DND-41 (cell line): ENCODE measurements around the gene BMP2K.

Experiments used
- ATAC-seq: fragments of 200-7000 bp; cut with Tn5 transposase; 3 replicates; pipeline ENCODE4 v1.9.1; 2021; ENCODE audit warnings: low read depth; ENCODE audit not compliant: insufficient read depth
- DNase-seq: peaks from one replicate; pipeline ENCODE4 v3.0.0-alpha.2; 2020
- H2AFZ ChIP-seq: 2 replicates; pipeline ENCODE4 v1.6.0; 2012; ENCODE audit warnings: low read depth, low read length
- H3K27ac ChIP-seq: 2 replicates; pipeline ENCODE4 v1.5.1; 2012; ENCODE audit warnings: low read length, inconsistent platforms
- H3K27me3 ChIP-seq: fragments of 200-600 bp; sonication (generic); 2 replicates; pipeline ENCODE4 v1.6.0; 2012; ENCODE audit warnings: low read length, mild to moderate bottlenecking, inconsistent platforms; ENCODE audit not compliant: insufficient read depth, poor library complexity
- H3K36me3 ChIP-seq: 2 replicates; pipeline ENCODE4 v1.5.1; 2012; ENCODE audit warnings: low read length, inconsistent platforms; ENCODE audit not compliant: insufficient read depth
- H3K4me1 ChIP-seq: 2 replicates; pipeline ENCODE4 v1.5.1; 2012; ENCODE audit warnings: mild to moderate bottlenecking, low read length; ENCODE audit not compliant: insufficient read depth
- H3K4me2 ChIP-seq: 2 replicates; pipeline ENCODE4 v1.6.0; 2012; ENCODE audit warnings: mild to moderate bottlenecking, moderate library complexity, low read length, inconsistent platforms; ENCODE audit not compliant: insufficient read depth
- H3K4me3 ChIP-seq, 2 experiments: fragments of 200-600 bp in 1 of 2; shearing (Covaris generic) in 1 of 2; 2 replicates each; pipeline ENCODE4 v1.5.1; 2012 to 2016; ENCODE audit warnings: inconsistent platforms in 2 of 2, low read length in 2 of 2, mild to moderate bottlenecking in 2 of 2, low read depth in 1 of 2, moderate library complexity in 1 of 2
- H3K79me2 ChIP-seq: 2 replicates; pipeline ENCODE4 v1.6.0; 2012; ENCODE audit warnings: low read length, inconsistent platforms; ENCODE audit not compliant: insufficient read depth
- H3K9ac ChIP-seq: 2 replicates; pipeline ENCODE4 v1.6.0; 2012; ENCODE audit warnings: low read depth, mild to moderate bottlenecking, inconsistent platforms, low read length, moderate library complexity
- H3K9me3 ChIP-seq: 2 replicates; pipeline ENCODE4 v1.5.1; 2012; ENCODE audit warnings: low read length, moderate library complexity, mild to moderate bottlenecking, inconsistent platforms; ENCODE audit not compliant: insufficient read depth, severe bottlenecking
- H4K20me1 ChIP-seq: 2 replicates; pipeline ENCODE4 v1.6.0; 2012; ENCODE audit warnings: low read length; ENCODE audit not compliant: insufficient read depth
- EZH2 ChIP-seq: IDR thresholded peaks from 3 replicates; pipeline ENCODE4 v1.6.1; 2012; ENCODE audit warnings: borderline replicate concordance, low read depth, mild to moderate bottlenecking, moderate library complexity, low read length, inconsistent platforms; ENCODE audit not compliant: severe bottlenecking
- TF ChIP-seq, protein P1 (sequence below): IDR thresholded peaks from 2 replicates; pipeline ENCODE4 v1.5.1; 2012; ENCODE audit warnings: borderline replicate concordance, low read length, moderate library complexity, mild to moderate bottlenecking; ENCODE audit not compliant: poor library complexity, severe bottlenecking; ENCODE audit errors: extremely low read depth

Gene BMP2K

GRCh38 chr4:78845472-78845871 lies 69.3 kb downstream of the BMP2K start:
- no peak for DNase-seq
- Histone ChIP-seq H3K4me3 (no peak overlapping the region), H3K9ac (no peak overlapping the region), H3K36me3 (peaks cover 8% of the 10 kb centered on the region; the same call in 1 of the 2 replicates), H4K20me1 (no peaks in the 10 kb centered on the region), H3K27me3 (no peaks in the 10 kb centered on the region), H3K4me1 (no peaks in the 10 kb centered on the region), H2AFZ (no peak overlapping the region), H3K79me2 (no peaks in the 10 kb centered on the region), H3K27ac (no peak overlapping the region), H3K4me2 (no peak overlapping the region), H3K9me3 (no peaks in the 10 kb centered on the region)
- TF ChIP-seq EZH2, result no peak
- TF ChIP-seq, protein P1, sequence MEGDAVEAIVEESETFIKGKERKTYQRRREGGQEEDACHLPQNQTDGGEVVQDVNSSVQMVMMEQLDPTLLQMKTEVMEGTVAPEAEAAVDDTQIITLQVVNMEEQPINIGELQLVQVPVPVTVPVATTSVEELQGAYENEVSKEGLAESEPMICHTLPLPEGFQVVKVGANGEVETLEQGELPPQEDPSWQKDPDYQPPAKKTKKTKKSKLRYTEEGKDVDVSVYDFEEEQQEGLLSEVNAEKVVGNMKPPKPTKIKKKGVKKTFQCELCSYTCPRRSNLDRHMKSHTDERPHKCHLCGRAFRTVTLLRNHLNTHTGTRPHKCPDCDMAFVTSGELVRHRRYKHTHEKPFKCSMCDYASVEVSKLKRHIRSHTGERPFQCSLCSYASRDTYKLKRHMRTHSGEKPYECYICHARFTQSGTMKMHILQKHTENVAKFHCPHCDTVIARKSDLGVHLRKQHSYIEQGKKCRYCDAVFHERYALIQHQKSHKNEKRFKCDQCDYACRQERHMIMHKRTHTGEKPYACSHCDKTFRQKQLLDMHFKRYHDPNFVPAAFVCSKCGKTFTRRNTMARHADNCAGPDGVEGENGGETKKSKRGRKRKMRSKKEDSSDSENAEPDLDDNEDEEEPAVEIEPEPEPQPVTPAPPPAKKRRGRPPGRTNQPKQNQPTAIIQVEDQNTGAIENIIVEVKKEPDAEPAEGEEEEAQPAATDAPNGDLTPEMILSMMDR, result no peak
- ATAC-seq, result no peak

- H2AFZ ChIP-seq, result no peak overlapping the region
- no peak overlapping the region for H3K27ac ChIP-seq
- no peaks in the 10 kb centered on the region for H3K27me3 ChIP-seq
- TF ChIP-seq, protein P1, result no peak
- no peak for TF ChIP-seq EZH2
- peaks cover 10% of the 10 kb centered on the region; the same call in 1 of the 2 replicates for H3K36me3 ChIP-seq
- no peaks in the 10 kb centered on the region for H3K9me3 ChIP-seq
- no peak overlapping the region for H3K4me2 ChIP-seq
- H3K79me2 ChIP-seq, result no peaks in the 10 kb centered on the region
- no peaks in the 10 kb centered on the region for H4K20me1 ChIP-seq
- no peaks in the 10 kb centered on the region for H3K4me1 ChIP-seq
- H3K4me3 ChIP-seq, result no peak overlapping the region
- DNase-seq, result no peak
- no peak overlapping the region for H3K9ac ChIP-seq
- ATAC-seq, result no peak
Measured at GRCh38 chr4:78846258-78846657, 70.1 kb downstream of the BMP2K start.

DNA sequence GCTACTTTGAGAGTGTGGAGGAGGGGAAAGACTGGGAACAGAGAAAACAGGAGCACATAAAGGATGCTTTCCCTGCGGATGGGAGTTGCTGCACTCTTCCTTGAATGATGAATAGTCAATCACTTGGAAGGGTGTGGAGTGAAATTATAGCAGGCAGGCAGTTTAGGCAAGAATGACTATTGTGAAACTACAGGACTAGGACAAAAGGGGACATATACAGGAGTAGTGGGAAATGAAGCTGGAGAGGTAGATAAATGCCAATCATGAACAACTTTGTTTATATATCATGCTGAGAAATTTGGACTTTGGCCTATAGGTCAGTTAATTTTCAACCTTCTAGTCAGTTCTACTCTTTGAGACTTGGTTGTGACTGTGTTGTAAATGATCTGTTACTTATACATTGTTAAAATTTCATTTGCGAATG lies 86.2 kb downstream of the BMP2K start:
- Histone ChIP-seq H3K9ac (no peak overlapping the region), H3K36me3 (peaks cover 32% of the 10 kb centered on the region), H3K4me3 (no peak overlapping the region), H3K4me1 (no peaks in the 10 kb centered on the region), H3K4me2 (no peak overlapping the region), H2AFZ (no peak overlapping the region), H4K20me1 (no peaks in the 10 kb centered on the region), H3K27ac (no peak overlapping the region), H3K9me3 (no peaks in the 10 kb centered on the region), H3K79me2 (no peaks in the 10 kb centered on the region), H3K27me3 (no peaks in the 10 kb centered on the region)
- no peak for DNase-seq
- TF ChIP-seq, protein P1, result no peak
- TF ChIP-seq EZH2, result no peak
- ATAC-seq, result no peak
